ENCODE data around the gene ZNF518A.
A peak's percentile ranks its signal among the peaks of the same experiment; 100 is the strongest.

The ZNF518A gene

DNA sequence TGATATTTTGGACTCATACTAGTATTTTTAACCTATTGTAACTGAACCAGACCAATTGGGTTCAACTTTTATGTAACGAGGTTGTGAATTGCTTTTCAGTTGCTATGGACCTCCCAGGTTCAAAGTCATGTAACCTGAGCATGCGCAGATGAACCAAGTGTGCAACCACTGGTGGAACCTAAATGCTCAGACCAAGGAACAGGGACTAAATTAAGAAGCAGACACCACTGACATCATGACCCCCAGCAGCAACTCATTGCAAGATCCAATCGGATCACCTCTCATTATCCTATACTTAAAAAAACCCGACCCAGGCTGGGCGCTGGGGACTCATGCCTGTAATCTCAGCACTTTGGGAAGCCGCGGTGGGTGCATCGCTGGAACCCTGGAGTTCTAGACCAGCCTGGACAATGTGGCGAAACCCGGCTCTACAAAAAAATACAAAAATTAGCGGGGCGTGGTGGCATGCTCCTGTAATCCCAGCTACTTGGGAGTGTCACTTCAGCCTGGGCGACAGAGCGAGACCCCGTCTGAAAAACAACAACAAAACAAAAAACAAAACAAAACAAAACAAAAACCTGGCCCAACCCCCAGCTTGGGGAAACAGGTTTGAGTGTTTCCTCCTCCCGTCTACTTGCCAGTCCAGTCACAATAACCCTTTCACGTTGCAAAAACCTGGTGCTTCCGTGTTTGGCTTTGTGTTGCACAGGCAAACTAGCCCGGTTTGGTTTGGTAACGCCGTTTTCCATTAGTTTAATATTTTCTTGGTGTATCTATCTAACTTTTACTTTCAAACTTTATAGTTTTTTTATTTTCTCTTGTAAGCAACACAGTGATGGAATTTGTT is 11.3 kb upstream of the ZNF518A start:
- no peak for DNase-seq (ENCODE audit: low read depth, low spot score)
- H3K4me3 ChIP-seq (ENCODE audit: low read depth, low read length) = no peak overlapping the region
- in situ Hi-C loops (cut with HindIII; ENCODE audit: low sequenced_read_pairs) = no loop called here
- TF ChIP-seq, protein P1, sequence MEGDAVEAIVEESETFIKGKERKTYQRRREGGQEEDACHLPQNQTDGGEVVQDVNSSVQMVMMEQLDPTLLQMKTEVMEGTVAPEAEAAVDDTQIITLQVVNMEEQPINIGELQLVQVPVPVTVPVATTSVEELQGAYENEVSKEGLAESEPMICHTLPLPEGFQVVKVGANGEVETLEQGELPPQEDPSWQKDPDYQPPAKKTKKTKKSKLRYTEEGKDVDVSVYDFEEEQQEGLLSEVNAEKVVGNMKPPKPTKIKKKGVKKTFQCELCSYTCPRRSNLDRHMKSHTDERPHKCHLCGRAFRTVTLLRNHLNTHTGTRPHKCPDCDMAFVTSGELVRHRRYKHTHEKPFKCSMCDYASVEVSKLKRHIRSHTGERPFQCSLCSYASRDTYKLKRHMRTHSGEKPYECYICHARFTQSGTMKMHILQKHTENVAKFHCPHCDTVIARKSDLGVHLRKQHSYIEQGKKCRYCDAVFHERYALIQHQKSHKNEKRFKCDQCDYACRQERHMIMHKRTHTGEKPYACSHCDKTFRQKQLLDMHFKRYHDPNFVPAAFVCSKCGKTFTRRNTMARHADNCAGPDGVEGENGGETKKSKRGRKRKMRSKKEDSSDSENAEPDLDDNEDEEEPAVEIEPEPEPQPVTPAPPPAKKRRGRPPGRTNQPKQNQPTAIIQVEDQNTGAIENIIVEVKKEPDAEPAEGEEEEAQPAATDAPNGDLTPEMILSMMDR (IDR thresholded peaks at IDR 0.05; ENCODE audit: low read depth, low read length) = no peak

DNA sequence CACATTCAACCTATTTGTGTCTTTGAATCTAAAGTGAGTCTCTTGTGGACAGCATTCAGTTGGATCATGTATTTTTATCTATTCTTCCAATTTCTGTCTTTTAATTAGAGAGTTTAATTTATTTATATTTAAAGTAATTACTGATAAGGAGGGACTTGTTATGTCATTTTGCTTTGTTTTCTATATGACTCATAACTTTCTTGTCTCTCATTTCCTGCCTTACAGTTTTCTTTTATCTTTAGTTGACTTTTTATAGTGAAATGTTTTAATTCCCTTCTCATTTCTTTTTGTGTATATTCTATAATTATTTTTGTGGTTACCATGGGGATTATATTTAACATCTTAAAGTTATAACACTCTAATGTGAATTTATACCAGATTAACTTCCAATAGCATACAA is 7.3 kb upstream of the ZNF518A start:
- TF ChIP-seq, protein P1 (IDR thresholded peaks at IDR 0.05; ENCODE audit: low read depth, low read length) = no peak
- in situ Hi-C loops (cut with HindIII; ENCODE audit: low sequenced_read_pairs) = no loop called here
- no peak for DNase-seq (ENCODE audit: low read depth, low spot score)
- no peak overlapping the region for H3K4me3 ChIP-seq (ENCODE audit: low read depth, low read length)

GRCh38 chr10:96124230-96125141 is 5.6 kb upstream of the ZNF518A start:
- TF ChIP-seq, protein P1 (IDR thresholded peaks at IDR 0.05; ENCODE audit: low read depth, low read length) = no peak
- H3K4me3 ChIP-seq (ENCODE audit: low read depth, low read length) = peak overlapping the region; percentile 30
- DNase-seq (ENCODE audit: low read depth, low spot score) = peak; percentile 31
- in situ Hi-C loops (cut with HindIII; ENCODE audit: low sequenced_read_pairs) = no loop called here

- in situ Hi-C loops (cut with HindIII; ENCODE audit: low sequenced_read_pairs) = no loop called here
- no peak overlapping the region for H3K4me3 ChIP-seq (ENCODE audit: low read depth, low read length)
- no peak for DNase-seq (ENCODE audit: low read depth, low spot score)
- TF ChIP-seq, protein P1 (IDR thresholded peaks at IDR 0.05; ENCODE audit: low read depth, low read length) = no peak
Measured at GRCh38 chr10:96125142-96125515, 5.0 kb upstream of the ZNF518A start.

GRCh38 chr10:96130326-96130995 is 364 bp downstream of the ZNF518A start:
- no peak for DNase-seq (ENCODE audit: low read depth, low spot score)
- in situ Hi-C loops (cut with HindIII; ENCODE audit: low sequenced_read_pairs) = no loop called here
- TF ChIP-seq, protein P1 (IDR thresholded peaks at IDR 0.05; ENCODE audit: low read depth, low read length) = no peak
- H3K4me3 ChIP-seq (ENCODE audit: low read depth, low read length) = peak overlapping the region; percentile 71

DNA sequence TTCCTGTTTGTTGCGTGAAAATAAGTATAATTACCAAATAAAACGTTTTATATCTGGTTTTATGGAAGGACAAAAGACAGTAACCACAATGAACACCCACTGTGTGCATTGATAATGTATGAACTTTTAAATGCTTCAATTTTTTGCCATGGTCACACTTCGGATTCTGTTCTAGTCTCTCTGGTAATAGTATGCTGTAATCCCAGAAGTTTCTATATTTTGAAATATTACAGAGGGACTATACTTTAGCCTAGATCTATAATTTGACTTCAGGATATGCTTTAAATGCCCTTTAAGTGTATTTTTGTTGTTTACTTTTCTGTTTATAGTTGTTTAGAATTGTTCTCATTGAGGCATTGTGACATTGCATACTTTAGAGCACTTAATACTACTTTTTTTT is 1.5 kb downstream of the ZNF518A start:
- TF ChIP-seq, protein P1 (IDR thresholded peaks at IDR 0.05; ENCODE audit: low read depth, low read length) = no peak
- no peak for DNase-seq (ENCODE audit: low read depth, low spot score)
- in situ Hi-C loops (cut with HindIII; ENCODE audit: low sequenced_read_pairs) = no loop called here
- H3K4me3 ChIP-seq (ENCODE audit: low read depth, low read length) = no peak overlapping the region

All from astrocyte of the spinal cord (primary cell).